GOT3 (cell line): ENCODE results near the gene SLC41A1.

ENCODE experiments used
- DNase-seq: peaks from one replicate; lab custom pipeline; 2025; ENCODE audit warnings: mixed read lengths; lab: John Stamatoyannopoulos, UW

SLC41A1 gene

GRCh38 chr1:205822397-205822796 is 9.4 kb upstream of the SLC41A1 start:
- no peak for DNase-seq

GRCh38 chr1:205817988-205818387 is 5.0 kb upstream of the SLC41A1 start:
- DNase-seq = no peak

- no peak for DNase-seq
Observed at GRCh38 chr1:205817364-205817763, 4.4 kb upstream of the SLC41A1 start.

GRCh38 chr1:205813755-205814058 is 709 bp upstream of the SLC41A1 start:
- DNase-seq = no peak

- no peak for DNase-seq
Observed at GRCh38 chr1:205812271-205812877, 624 bp downstream of the SLC41A1 start.

- no peak for DNase-seq
Observed at GRCh38 chr1:205811660-205812059, 1.3 kb downstream of the SLC41A1 start.

GRCh38 chr1:205810448-205811157 is 2.4 kb downstream of the SLC41A1 start:
- no peak for DNase-seq

- no peak for DNase-seq
Observed at GRCh38 chr1:205809942-205810345, 3.1 kb downstream of the SLC41A1 start.

GRCh38 chr1:205809469-205809868 is 3.5 kb downstream of the SLC41A1 start:
- DNase-seq = no peak

GRCh38 chr1:205805082-205805711 is 7.8 kb downstream of the SLC41A1 start:
- no peak for DNase-seq

GRCh38 chr1:205804605-205805004 is 8.4 kb downstream of the SLC41A1 start:
- DNase-seq = no peak

GRCh38 chr1:205803986-205804385 is 9.0 kb downstream of the SLC41A1 start:
- DNase-seq = no peak

GRCh38 chr1:205802060-205802459 is 10.9 kb downstream of the SLC41A1 start:
- no peak for DNase-seq

- DNase-seq = no peak
Observed at GRCh38 chr1:205800981-205801703, 11.9 kb downstream of the SLC41A1 start.

- no peak for DNase-seq
Observed at GRCh38 chr1:205800427-205800826, 12.6 kb downstream of the SLC41A1 start.

GRCh38 chr1:205798577-205798976 is 14.4 kb downstream of the SLC41A1 start:
- no peak for DNase-seq

- no peak for DNase-seq
Observed at GRCh38 chr1:205797168-205797567, 15.8 kb downstream of the SLC41A1 start.

GRCh38 chr1:205794011-205794730 is 18.8 kb downstream of the SLC41A1 start:
- no peak for DNase-seq

GRCh38 chr1:205792961-205793673 is 19.9 kb downstream of the SLC41A1 start:
- no peak for DNase-seq

- DNase-seq = no peak
Observed at GRCh38 chr1:205792481-205792881, 20.5 kb downstream of the SLC41A1 start.

- DNase-seq = no peak
Observed at GRCh38 chr1:205791568-205792180, 21.3 kb downstream of the SLC41A1 start.
